Activated CD4-positive, alpha-beta memory T cell treated with anti-CD3 and anti-CD28 coated beads for 36 hours (primary cell): Measurements from ENCODE around the gene PRR19. TPM values are rescaled to one million over a fixed set of nuclear protein-coding genes. Genes with fewer than 3 reads are reported as not detected.

Experiments used
- CTCF ChIA-PET: fragments of 350-600 bp; sonication (Branson Sonifier 250); formaldehyde crosslinking; loops from one replicate; lab custom pipeline; 2021; ENCODE audit warnings: antibody characterized with exemption, inconsistent platforms; lab: Charles Lee
- POLR2A ChIA-PET: fragments of 350-600 bp; sonication (Branson Sonifier 250); formaldehyde crosslinking; loops from one replicate; lab custom pipeline; 2021; ENCODE audit warnings: antibody characterized with exemption; lab: Charles Lee
- DNase-seq: peaks from one replicate; pipeline ENCODE4 v3.0.0-alpha.2; 2020
- H3K27ac Mint-ChIP-seq: one replicate; pipeline ENCODE4 v1.8.0; 2021; ENCODE audit warnings: mixed read lengths
- H3K27me3 Mint-ChIP-seq: one replicate; pipeline ENCODE4 v1.8.0; 2021; ENCODE audit warnings: mixed read lengths
- H3K36me3 Mint-ChIP-seq: one replicate; pipeline ENCODE4 v1.8.0; 2021; ENCODE audit warnings: mixed read lengths
- H3K4me1 Mint-ChIP-seq: one replicate; pipeline ENCODE4 v1.8.0; 2021; ENCODE audit warnings: low read depth, mixed read lengths
- H3K4me3 Mint-ChIP-seq: one replicate; pipeline ENCODE4 v1.8.0; 2021; ENCODE audit warnings: mild to moderate bottlenecking, mixed read lengths
- H3K9me3 Mint-ChIP-seq: one replicate; pipeline ENCODE4 v1.8.0; 2021; ENCODE audit warnings: mixed read lengths
- intact Hi-C: fragments of 100-400 bp; cut with micrococcal nuclease; formaldehyde crosslinking; loops from one replicate; pipeline ENCODE4 v1.15.1; 2023
- microRNA-seq: library from miRNA; unstranded; fragments of <30 nt; microRNA quantifications from one replicate; pipeline ENCODE4 v1.2.0, GENCODE V29; 2022; ENCODE audit warnings: borderline number of aligned reads, borderline microRNAs expressed, borderline replicate concordance
- total RNA-seq, 2 experiments: library from RNA; stranded (reverse); gene quantifications; one replicate each; pipeline ENCODE4 v1.2.3, GENCODE V29; 2021

Gene PRR19
- total RNA-seq, 2 experiments from 2014 or later, result 0.61 to 0.81 TPM

DNA sequence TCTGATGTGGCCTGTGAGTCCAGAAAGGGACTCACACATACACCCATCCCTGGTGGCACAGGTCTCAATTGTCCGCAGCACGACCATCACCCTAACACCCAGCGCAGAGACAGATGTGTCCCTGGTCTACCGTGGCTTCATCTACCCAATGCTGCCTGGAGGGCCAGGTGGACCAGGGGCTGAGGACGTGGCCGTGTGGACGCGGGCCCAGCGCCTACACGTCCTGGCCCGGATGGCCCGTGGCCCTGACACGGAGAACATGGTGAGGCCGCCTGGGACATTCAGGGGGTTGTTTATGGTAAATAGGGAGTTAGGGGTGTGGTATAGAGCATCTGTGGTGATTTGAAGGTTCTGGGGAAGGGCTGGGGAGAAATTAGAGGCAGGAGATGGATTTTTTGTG lies 46.3 kb downstream of the PRR19 start:
- no peaks in the 10 kb centered on the region for H3K9me3 Mint-ChIP-seq
- CTCF ChIA-PET, result no interaction called here
- intact Hi-C loops, result no loop called here
- no peak overlapping the region for H3K27ac Mint-ChIP-seq
- no peaks in the 10 kb centered on the region for H3K4me1 Mint-ChIP-seq
- no peaks in the 10 kb centered on the region for H3K27me3 Mint-ChIP-seq
- no peak overlapping the region for H3K4me3 Mint-ChIP-seq
- POLR2A ChIA-PET, result no interaction called here
- DNase-seq, result no peak
- H3K36me3 Mint-ChIP-seq, result no peaks in the 10 kb centered on the region

- Mint-ChIP-seq H3K36me3 (no peaks in the 10 kb centered on the region), H3K27me3 (no peaks in the 10 kb centered on the region), H3K4me3 (no peak overlapping the region), H3K4me1 (no peaks in the 10 kb centered on the region), H3K27ac (no peak overlapping the region), H3K9me3 (no peaks in the 10 kb centered on the region)
- POLR2A ChIA-PET, result no interaction called here
- intact Hi-C loops, result no loop called here
- CTCF ChIA-PET, result no interaction called here
- DNase-seq, result no peak
Measured at GRCh38 chr19:42349378-42350107, 47.6 kb downstream of the PRR19 start.

DNA sequence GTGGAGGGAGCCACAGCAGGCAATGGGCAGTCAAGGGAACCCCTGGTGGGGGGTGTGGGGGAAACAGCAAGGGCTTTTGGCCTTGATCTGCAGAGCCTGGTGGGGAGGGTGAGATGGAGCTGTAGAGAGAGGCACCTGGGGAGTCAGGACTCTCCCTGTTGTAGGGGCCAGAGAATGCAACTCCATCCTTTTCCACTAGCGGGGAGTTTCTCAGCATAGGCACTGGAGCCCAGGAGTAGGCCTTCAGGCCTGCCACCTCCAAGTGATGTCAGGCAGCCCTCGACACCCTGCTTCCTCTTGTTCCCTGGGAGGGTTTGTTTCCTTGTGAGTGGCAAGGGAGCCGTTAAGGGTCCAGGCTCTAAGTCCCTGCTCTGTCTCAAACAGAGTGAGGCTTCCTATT lies 48.5 kb downstream of the PRR19 start:
- H3K27me3 Mint-ChIP-seq, result no peaks in the 10 kb centered on the region
- intact Hi-C loops, result no loop called here
- no peak overlapping the region for H3K27ac Mint-ChIP-seq
- POLR2A ChIA-PET, result no interaction called here
- no peak for DNase-seq
- no peaks in the 10 kb centered on the region for H3K4me1 Mint-ChIP-seq
- no peaks in the 10 kb centered on the region for H3K9me3 Mint-ChIP-seq
- no peak overlapping the region for H3K4me3 Mint-ChIP-seq
- CTCF ChIA-PET, result no interaction called here
- H3K36me3 Mint-ChIP-seq, result peaks cover 2% of the 10 kb centered on the region

DNA sequence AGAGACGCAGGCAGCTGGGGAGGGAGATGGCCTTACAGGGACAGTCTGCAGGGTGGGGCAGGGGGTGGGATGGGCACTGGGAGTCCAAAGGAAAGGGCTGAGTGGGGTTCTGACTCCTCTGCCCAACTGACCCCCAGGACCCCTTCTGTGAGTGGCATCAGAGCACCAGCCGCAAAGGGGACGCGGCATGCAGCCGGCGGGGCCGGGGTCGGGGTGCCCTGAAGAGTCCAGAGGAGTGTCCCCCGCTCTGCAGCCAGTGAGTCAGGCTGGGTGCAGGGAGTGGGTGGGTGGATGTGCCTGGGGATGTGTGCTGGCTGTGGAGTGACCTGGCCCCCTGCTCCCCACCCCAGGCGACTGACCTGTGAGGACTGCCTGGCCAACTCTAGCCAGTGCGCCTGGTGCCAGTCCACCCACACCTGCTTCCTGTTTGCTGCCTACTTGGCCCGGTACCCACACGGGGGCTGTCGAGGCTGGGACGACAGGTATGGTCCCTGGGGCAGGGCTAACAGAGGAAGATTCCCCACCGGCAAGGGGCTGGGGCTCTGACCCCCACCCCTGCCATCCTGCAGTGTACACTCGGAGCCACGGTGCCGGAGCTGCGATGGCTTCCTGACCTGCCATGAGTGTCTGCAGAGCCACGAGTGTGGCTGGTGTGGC lies 49.3 kb downstream of the PRR19 start:
- intact Hi-C loops, result no loop called here
- no peak overlapping the region for H3K4me3 Mint-ChIP-seq
- H3K4me1 Mint-ChIP-seq, result no peaks in the 10 kb centered on the region
- no peak overlapping the region for H3K27ac Mint-ChIP-seq
- no peaks in the 10 kb centered on the region for H3K9me3 Mint-ChIP-seq
- H3K36me3 Mint-ChIP-seq, result peaks cover 2% of the 10 kb centered on the region
- ChIA-PET CTCF (no interaction called here), POLR2A (no interaction called here)
- H3K27me3 Mint-ChIP-seq, result no peaks in the 10 kb centered on the region
- no peak for DNase-seq

- no peaks in the 10 kb centered on the region for H3K27me3 Mint-ChIP-seq
- no peak overlapping the region for H3K4me3 Mint-ChIP-seq
- peak; percentile 15 for DNase-seq
- intact Hi-C loops, result no loop called here
- H3K4me1 Mint-ChIP-seq, result no peaks in the 10 kb centered on the region
- CTCF ChIA-PET, result no interaction called here
- no peak overlapping the region for H3K27ac Mint-ChIP-seq
- no peaks in the 10 kb centered on the region for H3K9me3 Mint-ChIP-seq
- H3K36me3 Mint-ChIP-seq, result peaks cover 2% of the 10 kb centered on the region
- POLR2A ChIA-PET, result no interaction called here
Measured at GRCh38 chr19:42352301-42353259, 50.6 kb downstream of the PRR19 start.

GRCh38 chr19:42353341-42354015 lies 51.5 kb downstream of the PRR19 start:
- Mint-ChIP-seq H3K27ac (no peak overlapping the region), H3K4me1 (no peaks in the 10 kb centered on the region), H3K9me3 (no peaks in the 10 kb centered on the region), H3K36me3 (peaks cover 2% of the 10 kb centered on the region), H3K27me3 (no peaks in the 10 kb centered on the region), H3K4me3 (no peak overlapping the region)
- POLR2A ChIA-PET, result no interaction called here
- CTCF ChIA-PET, result no interaction called here
- no peak for DNase-seq
- intact Hi-C loops, result no loop called here

GRCh38 chr19:42355896-42356295 lies 54.0 kb downstream of the PRR19 start:
- H3K4me1 Mint-ChIP-seq, result no peaks in the 10 kb centered on the region
- H3K36me3 Mint-ChIP-seq, result peaks cover 2% of the 10 kb centered on the region
- POLR2A ChIA-PET, result interaction anchor here (0.6 kb wide), 1 partner anchor 1273 kb away, joined by 3 read pairs; no protein-coding TSS in a partner anchor
- H3K4me3 Mint-ChIP-seq, result no peak overlapping the region
- H3K27me3 Mint-ChIP-seq, result no peaks in the 10 kb centered on the region
- DNase-seq, result no peak
- CTCF ChIA-PET, result no interaction called here
- intact Hi-C loops, result no loop called here
- no peaks in the 10 kb centered on the region for H3K9me3 Mint-ChIP-seq
- no peak overlapping the region for H3K27ac Mint-ChIP-seq

DNA sequence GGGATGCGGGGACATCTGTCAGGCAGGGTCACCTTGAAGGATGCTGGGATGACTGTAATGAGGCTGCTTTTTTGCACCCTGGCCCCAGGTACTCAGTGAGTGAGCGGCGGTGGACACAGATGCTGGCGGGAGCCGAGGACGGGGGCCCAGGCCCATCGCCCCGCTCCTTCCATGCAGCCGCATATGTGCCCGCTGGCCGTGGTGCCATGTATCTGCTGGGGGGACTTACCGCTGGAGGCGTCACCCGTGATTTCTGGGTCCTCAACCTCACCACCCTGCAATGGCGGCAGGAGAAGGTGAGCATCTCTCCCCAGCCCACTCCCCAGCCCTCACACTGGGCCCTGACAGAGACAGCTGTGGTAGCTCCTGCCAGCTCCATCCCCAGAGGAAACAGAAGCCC lies 54.8 kb downstream of the PRR19 start:
- Mint-ChIP-seq H3K4me1 (no peaks in the 10 kb centered on the region), H3K4me3 (no peak overlapping the region)
- intact Hi-C loops, result no loop called here

GRCh38 chr19:42357290-42357689 lies 55.4 kb downstream of the PRR19 start:
- H3K27ac Mint-ChIP-seq, result no peak overlapping the region
- ChIA-PET POLR2A (no interaction called here), CTCF (no interaction called here)
- no peaks in the 10 kb centered on the region for H3K27me3 Mint-ChIP-seq
- no peaks in the 10 kb centered on the region for H3K4me1 Mint-ChIP-seq
- intact Hi-C loops, result no loop called here
- no peak for DNase-seq
- no peak overlapping the region for H3K4me3 Mint-ChIP-seq
- H3K36me3 Mint-ChIP-seq, result peaks cover 2% of the 10 kb centered on the region
- H3K9me3 Mint-ChIP-seq, result no peaks in the 10 kb centered on the region

More for the DNA sequence above, 54.8 kb downstream of the PRR19 start:
- peaks cover 2% of the 10 kb centered on the region for H3K36me3 Mint-ChIP-seq
- no peaks in the 10 kb centered on the region for H3K9me3 Mint-ChIP-seq
- ChIA-PET POLR2A (no interaction called here), CTCF (no interaction called here)
- DNase-seq, result no peak
- no peak overlapping the region for H3K27ac Mint-ChIP-seq
- H3K27me3 Mint-ChIP-seq, result no peaks in the 10 kb centered on the region

Small RNAs within 50 kb of the gene (microRNA-seq; reads per million reads assigned to microRNA genes)
- not detected for gene MIR8077

Other genes with a start within 250 kb of the PRR19 start
- gene GRIK5, start 231.9 kb upstream of the PRR19 start, total RNA-seq, result under 1 TPM; 0.73 to 0.90 TPM
- 10 to 100 TPM; 12.2 to 13.2 TPM for gene ZNF574, start 226.0 kb upstream of the PRR19 start, total RNA-seq
- 10 to 100 TPM; 55.6 to 57.3 TPM for gene POU2F2, start 169.7 kb upstream of the PRR19 start, total RNA-seq
- 10 to 100 TPM; 31.3 to 33.4 TPM for gene DEDD2, start 84.5 kb upstream of the PRR19 start, total RNA-seq
- 10 to 100 TPM; 12.3 to 14.9 TPM for gene ZNF526, start 81.8 kb upstream of the PRR19 start, total RNA-seq
- gene GSK3A, start 59.5 kb upstream of the PRR19 start, total RNA-seq, result 10 to 100 TPM; 36.4 to 37.3 TPM
- gene ERF, start 47.0 kb upstream of the PRR19 start, total RNA-seq, result 10 to 100 TPM; 43.1 to 56.5 TPM
- 10 to 100 TPM; 56.9 to 64.2 TPM for gene CIC, start 32.9 kb upstream of the PRR19 start, total RNA-seq
- gene PAFAH1B3, start 492 bp downstream of the PRR19 start, total RNA-seq, result 10 to 100 TPM; 46.6 to 54.7 TPM
- under 1 TPM in 1 of 2 experiments, not detected in 1; 0.29 TPM for gene TMEM145, start 11.2 kb downstream of the PRR19 start, total RNA-seq
- gene MEGF8, start 23.5 kb downstream of the PRR19 start, total RNA-seq, result 1 to 10 TPM; 6.0 to 7.2 TPM
- gene CNFN, start 88.2 kb downstream of the PRR19 start, total RNA-seq, result not detected
- 10 to 100 TPM; 31.6 to 31.8 TPM for gene LIPE, start 125.3 kb downstream of the PRR19 start, total RNA-seq
- not detected for gene CXCL17, start 140.8 kb downstream of the PRR19 start, total RNA-seq
- 1 to 10 TPM; 5.4 to 5.8 TPM for gene CEACAM1, start 226.3 kb downstream of the PRR19 start, total RNA-seq